ENCODE results near the gene FOXO3. TPM values are rescaled to one million over a fixed set of nuclear protein-coding genes. Genes with fewer than 3 reads are reported as not detected.

The FOXO3 gene
- polyA plus RNA-seq, 1 of the 3 experiments (the other 2 are of a cell fraction): 8.1 TPM

DNA sequence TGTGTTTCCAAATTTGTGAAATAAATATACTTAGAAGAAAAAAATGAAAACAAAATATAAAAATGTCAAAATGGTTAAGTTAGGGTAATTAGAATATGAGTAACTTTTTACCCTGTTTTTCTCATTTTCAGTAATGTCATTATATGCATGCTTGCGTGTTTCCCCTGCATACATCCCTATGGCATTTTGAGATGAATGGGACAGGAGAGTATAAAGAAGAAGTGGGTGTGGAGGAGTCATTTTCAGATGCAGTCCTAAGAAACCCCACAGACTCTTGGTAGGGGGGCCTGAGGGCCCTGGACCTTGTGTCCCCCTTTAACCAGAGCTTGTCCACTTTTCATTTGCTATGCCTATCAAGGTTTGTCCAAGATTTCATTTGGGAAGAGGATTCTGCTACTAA, 77.2 kb downstream of the FOXO3 start:
- H3K9me2 ChIP-seq: no peaks in the 10 kb centered on the region
- H3F3A ChIP-seq (replicated peaks; ENCODE audit: insufficient read depth): no peaks in the 10 kb centered on the region
- POLR2A ChIA-PET: no interaction called here
- H3K4me1 ChIP-seq (ENCODE audit: control insufficient read depth in 1 of 2, insufficient read depth in 2 of 2, low read depth in 1 of 2, low read length in 1 of 2): peaks cover 0 to 22% of the 10 kb centered on the region in 2 experiments; a peak in 2 of 4 replicates
- no peak overlapping the region for H3K27ac ChIP-seq (ENCODE audit: low read depth in 2 of 2, low read length in 1 of 2)
- no peaks in the 10 kb centered on the region for H3K27me3 ChIP-seq (ENCODE audit: insufficient read depth)
- H3K4me3 ChIP-seq (ENCODE audit: low read depth in 2 of 2, low read length in 1 of 2): no peak overlapping the region
- H3K9ac ChIP-seq: no peak overlapping the region
- H2AFZ ChIP-seq (ENCODE audit: low read depth): no peak overlapping the region
- H4K20me1 ChIP-seq (ENCODE audit: insufficient read depth): peaks cover 50% of the 10 kb centered on the region
- no peak for DNase-seq
- H3K79me2 ChIP-seq (ENCODE audit: insufficient read depth): peaks cover 50% of the 10 kb centered on the region
- CTCF ChIA-PET: interaction anchor here (1.9 kb wide), 1 partner anchor 11 kb away, joined by 7 read pairs; no protein-coding TSS in a partner anchor
- no peaks in the 10 kb centered on the region for H3K9me3 ChIP-seq
- 97% methylated on average over 1 of the region's 1 CpG for WGBS (ENCODE audit: low lambda C conversion rate)
- no peak overlapping the region for H3K4me2 ChIP-seq
- H3K36me3 ChIP-seq (replicated peaks in 1 of 2; ENCODE audit: control insufficient read depth in 1 of 2, insufficient read depth in 2 of 2, low read length in 1 of 2): no peaks in the 10 kb centered on the region
- TF ChIP-seq, protein P1, sequence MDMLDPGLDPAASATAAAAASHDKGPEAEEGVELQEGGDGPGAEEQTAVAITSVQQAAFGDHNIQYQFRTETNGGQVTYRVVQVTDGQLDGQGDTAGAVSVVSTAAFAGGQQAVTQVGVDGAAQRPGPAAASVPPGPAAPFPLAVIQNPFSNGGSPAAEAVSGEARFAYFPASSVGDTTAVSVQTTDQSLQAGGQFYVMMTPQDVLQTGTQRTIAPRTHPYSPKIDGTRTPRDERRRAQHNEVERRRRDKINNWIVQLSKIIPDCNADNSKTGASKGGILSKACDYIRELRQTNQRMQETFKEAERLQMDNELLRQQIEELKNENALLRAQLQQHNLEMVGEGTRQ (IDR thresholded peaks at IDR 0.05; ENCODE audit: borderline replicate concordance, low read depth, low read length): no peak
- TF ChIP-seq, protein P2, sequence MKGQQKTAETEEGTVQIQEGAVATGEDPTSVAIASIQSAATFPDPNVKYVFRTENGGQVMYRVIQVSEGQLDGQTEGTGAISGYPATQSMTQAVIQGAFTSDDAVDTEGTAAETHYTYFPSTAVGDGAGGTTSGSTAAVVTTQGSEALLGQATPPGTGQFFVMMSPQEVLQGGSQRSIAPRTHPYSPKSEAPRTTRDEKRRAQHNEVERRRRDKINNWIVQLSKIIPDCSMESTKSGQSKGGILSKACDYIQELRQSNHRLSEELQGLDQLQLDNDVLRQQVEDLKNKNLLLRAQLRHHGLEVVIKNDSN (IDR thresholded peaks at IDR 0.05; ENCODE audit: borderline replicate concordance, low read depth): no peak
- TF ChIP-seq MEF2A (IDR thresholded peaks at IDR 0.05; ENCODE audit: borderline replicate concordance, low read depth): no peak
- TF ChIP-seq, protein P3, sequence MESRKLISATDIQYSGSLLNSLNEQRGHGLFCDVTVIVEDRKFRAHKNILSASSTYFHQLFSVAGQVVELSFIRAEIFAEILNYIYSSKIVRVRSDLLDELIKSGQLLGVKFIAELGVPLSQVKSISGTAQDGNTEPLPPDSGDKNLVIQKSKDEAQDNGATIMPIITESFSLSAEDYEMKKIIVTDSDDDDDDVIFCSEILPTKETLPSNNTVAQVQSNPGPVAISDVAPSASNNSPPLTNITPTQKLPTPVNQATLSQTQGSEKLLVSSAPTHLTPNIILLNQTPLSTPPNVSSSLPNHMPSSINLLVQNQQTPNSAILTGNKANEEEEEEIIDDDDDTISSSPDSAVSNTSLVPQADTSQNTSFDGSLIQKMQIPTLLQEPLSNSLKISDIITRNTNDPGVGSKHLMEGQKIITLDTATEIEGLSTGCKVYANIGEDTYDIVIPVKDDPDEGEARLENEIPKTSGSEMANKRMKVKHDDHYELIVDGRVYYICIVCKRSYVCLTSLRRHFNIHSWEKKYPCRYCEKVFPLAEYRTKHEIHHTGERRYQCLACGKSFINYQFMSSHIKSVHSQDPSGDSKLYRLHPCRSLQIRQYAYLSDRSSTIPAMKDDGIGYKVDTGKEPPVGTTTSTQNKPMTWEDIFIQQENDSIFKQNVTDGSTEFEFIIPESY (IDR thresholded peaks at IDR 0.05; ENCODE audit: borderline replicate concordance, low read depth): no peak

DNA sequence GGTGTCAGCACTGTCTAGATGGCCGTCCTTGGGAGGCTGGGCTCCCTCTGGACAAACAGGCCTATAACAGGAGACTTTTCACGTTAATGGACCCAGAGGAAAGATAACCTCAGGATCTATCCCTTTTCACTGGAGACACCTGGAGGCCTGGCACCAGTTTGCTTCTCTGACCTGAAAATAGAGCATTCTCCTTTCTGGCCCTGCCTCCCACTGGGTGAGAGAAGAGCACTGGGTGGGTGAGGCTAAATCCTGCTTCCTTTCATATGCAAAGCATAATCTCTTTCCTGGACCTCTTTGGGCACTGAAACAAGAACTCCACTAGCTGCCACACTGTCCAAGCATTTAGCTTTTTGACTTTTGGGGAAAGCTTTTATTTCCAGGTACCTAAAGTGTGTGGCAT, 78.3 kb downstream of the FOXO3 start:
- Histone ChIP-seq H3K27ac (ENCODE audit: low read depth in 2 of 2, low read length in 1 of 2) (no peak overlapping the region), H3K4me2 (no peak overlapping the region), H3K9me3 (no peaks in the 10 kb centered on the region), H3K79me2 (ENCODE audit: insufficient read depth) (peaks cover 46% of the 10 kb centered on the region), H3F3A (replicated peaks; ENCODE audit: insufficient read depth) (no peaks in the 10 kb centered on the region), H4K20me1 (ENCODE audit: insufficient read depth) (peaks cover 46% of the 10 kb centered on the region), H3K4me3 (ENCODE audit: low read depth in 2 of 2, low read length in 1 of 2) (no peak overlapping the region), H3K9me2 (no peaks in the 10 kb centered on the region), H3K9ac (no peak overlapping the region), H3K27me3 (ENCODE audit: insufficient read depth) (no peaks in the 10 kb centered on the region), H3K36me3 (replicated peaks in 1 of 2; ENCODE audit: control insufficient read depth in 1 of 2, insufficient read depth in 2 of 2, low read length in 1 of 2) (no peaks in the 10 kb centered on the region), H2AFZ (ENCODE audit: low read depth) (no peak overlapping the region), H3K4me1 (ENCODE audit: control insufficient read depth in 1 of 2, insufficient read depth in 2 of 2, low read depth in 1 of 2, low read length in 1 of 2) (peaks cover 0 to 24% of the 10 kb centered on the region in 2 experiments; a peak in 2 of 4 replicates)
- 100% methylated on average over 2 of the region's 2 CpGs for WGBS (ENCODE audit: low lambda C conversion rate)
- ChIA-PET CTCF (interaction anchor here (1.9 kb wide), 1 partner anchor 10 kb away, joined by 7 read pairs; no protein-coding TSS in a partner anchor), POLR2A (no interaction called here)
- no peak for DNase-seq
- no peak for TF ChIP-seq MEF2A (IDR thresholded peaks at IDR 0.05; ENCODE audit: borderline replicate concordance, low read depth)
- TF ChIP-seq, protein P4, sequence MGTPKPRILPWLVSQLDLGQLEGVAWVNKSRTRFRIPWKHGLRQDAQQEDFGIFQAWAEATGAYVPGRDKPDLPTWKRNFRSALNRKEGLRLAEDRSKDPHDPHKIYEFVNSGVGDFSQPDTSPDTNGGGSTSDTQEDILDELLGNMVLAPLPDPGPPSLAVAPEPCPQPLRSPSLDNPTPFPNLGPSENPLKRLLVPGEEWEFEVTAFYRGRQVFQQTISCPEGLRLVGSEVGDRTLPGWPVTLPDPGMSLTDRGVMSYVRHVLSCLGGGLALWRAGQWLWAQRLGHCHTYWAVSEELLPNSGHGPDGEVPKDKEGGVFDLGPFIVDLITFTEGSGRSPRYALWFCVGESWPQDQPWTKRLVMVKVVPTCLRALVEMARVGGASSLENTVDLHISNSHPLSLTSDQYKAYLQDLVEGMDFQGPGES (IDR thresholded peaks at IDR 0.05; ENCODE audit: low read depth, low read length): no peak
- no peak for TF ChIP-seq EP300 (IDR thresholded peaks at IDR 0.05; ENCODE audit: borderline replicate concordance in 1 of 2, low read depth in 1 of 2, low read length in 1 of 2)
- no peak for TF ChIP-seq TCF12 (IDR thresholded peaks at IDR 0.05)
- no peak for TF ChIP-seq RFX5 (IDR thresholded peaks at IDR 0.05; ENCODE audit: low read length)

All from SK-N-SH (cell line).